Activated gamma-delta T cell treated with Interleukin-2 at 50 U/mL for 16 hours (primary cell): ENCODE measurements around the gene PRB4.
"Not testable (repeated sequence)": the region's sequence is repeated elsewhere in the genome, so short reads cannot be mapped to it uniquely, and the experiment has no call there.

Experiments
- DNase-seq: peaks from one replicate; pipeline ENCODE4 v3.0.0-alpha.2; 2020

The PRB4 gene

GRCh38 chr12:11310336-11310735 lies at the start of gene PRB4:
PRB4 (minus strand) TSS chr12:11310436; CDS start chr12:11310398, 38 bp downstream.
- DNase-seq: no peak

GRCh38 chr12:11351736-11352135 lies 41.5 kb upstream of the PRB4 start:
- DNase-seq: not testable (repeated sequence)

GRCh38 chr12:11348439-11348838 lies 38.2 kb upstream of the PRB4 start:
- no peak for DNase-seq

GRCh38 chr12:11347810-11348209 lies 37.6 kb upstream of the PRB4 start:
- DNase-seq: no peak

GRCh38 chr12:11344500-11344899 lies 34.3 kb upstream of the PRB4 start:
- DNase-seq: no peak

GRCh38 chr12:11324426-11324825 lies 14.2 kb upstream of the PRB4 start:
- no peak for DNase-seq

- no peak for DNase-seq
Observed at GRCh38 chr12:11321980-11322379, 11.7 kb upstream of the PRB4 start.

- no peak for DNase-seq
Observed at GRCh38 chr12:11307143-11307542, 3.1 kb downstream of the PRB4 start.

GRCh38 chr12:11273449-11273848 lies 36.8 kb downstream of the PRB4 start:
- DNase-seq: no peak

GRCh38 chr12:11269607-11270006 lies 40.6 kb downstream of the PRB4 start, which contains the start of gene PRB3:
PRB3 (minus strand) TSS chr12:11269707; CDS start chr12:11269669, 38 bp downstream.
- DNase-seq: no peak

- no peak for DNase-seq
Observed at GRCh38 chr12:11264501-11264900, 45.7 kb downstream of the PRB4 start.
